ENCODE results near the gene MSI2.

- TF ChIP-seq POLR2A (IDR thresholded peaks at IDR 0.05; ENCODE audit: low read depth, low read length) = no peak
- no peak for TF ChIP-seq POLR2AphosphoS5 (IDR thresholded peaks at IDR 0.05; ENCODE audit: low read depth, low read length)
- no peak for TF ChIP-seq TAF1 (IDR thresholded peaks at IDR 0.05; ENCODE audit: borderline replicate concordance, low read depth, low read length)
Observed at GRCh38 chr17:57332501-57332900, 76.2 kb downstream of the MSI2 start.
